Activated CD8-positive, alpha-beta memory T cell treated with anti-CD3 and anti-CD28 coated beads, Interleukin-2, amount 50 U/mL, for 48 hours (primary cell): ENCODE data around the gene GRID2.

Source experiments
- DNase-seq: peaks from one replicate; pipeline ENCODE4 v3.0.0-alpha.2; 2020

The GRID2 gene

DNA sequence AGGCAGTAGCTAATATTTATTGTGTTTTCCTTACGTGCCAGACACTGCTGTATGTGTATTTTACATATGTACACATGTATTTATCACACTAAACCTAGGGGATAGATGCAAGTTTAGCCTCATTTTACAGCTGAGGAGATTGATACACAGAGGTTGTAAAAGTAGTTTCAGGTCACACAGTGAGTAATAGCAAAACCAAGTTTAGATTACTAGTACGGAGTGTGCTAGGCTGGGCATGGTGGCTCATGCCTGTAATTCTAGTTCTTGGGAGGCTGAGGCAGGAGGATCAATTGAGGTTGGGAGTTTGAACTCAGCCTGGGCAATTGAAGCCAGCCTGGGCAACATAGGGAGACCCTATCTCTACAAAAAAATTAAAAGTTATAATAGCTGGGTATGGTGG is 823.7 kb downstream of the GRID2 start:
- no peak for DNase-seq

DNA sequence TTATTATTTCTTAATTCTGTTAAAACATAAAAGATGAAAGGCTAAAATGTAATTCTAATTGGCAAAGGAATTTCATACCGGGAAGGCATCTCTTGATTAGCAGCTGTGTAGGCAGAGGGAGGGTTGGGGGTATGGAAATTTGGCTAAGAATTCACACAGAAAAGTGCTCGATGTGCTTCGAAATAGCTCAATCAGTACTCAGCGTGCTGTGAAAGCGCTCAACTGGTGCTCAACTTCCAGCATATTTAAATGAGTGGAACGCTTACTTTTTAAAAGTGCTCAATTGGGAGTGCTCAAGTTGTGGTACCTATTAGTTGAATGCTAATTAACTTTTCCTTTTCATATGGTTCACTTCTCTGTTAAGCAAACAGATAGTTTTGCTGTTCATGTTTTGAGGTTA is 828.9 kb downstream of the GRID2 start:
- no peak for DNase-seq

DNA sequence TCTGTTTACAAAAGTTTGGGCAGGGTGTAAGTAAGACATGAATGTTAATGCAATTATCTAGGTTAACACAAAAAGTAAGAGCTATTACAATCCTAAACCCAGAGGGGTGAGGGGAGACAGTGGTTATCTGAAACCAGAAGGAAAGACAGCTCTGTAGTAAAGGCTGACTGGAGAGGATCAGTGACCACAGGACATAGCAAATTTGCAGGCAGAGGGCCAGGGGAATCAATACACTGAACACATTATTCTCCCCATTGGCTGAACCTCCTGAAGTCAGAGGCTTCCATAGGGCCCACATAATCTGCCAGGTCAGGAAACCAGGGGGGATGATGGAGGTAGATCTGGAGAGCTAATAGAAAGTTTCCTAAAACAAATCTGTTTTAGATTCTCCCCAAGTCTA is 835.4 kb downstream of the GRID2 start:
- DNase-seq: no peak

DNA sequence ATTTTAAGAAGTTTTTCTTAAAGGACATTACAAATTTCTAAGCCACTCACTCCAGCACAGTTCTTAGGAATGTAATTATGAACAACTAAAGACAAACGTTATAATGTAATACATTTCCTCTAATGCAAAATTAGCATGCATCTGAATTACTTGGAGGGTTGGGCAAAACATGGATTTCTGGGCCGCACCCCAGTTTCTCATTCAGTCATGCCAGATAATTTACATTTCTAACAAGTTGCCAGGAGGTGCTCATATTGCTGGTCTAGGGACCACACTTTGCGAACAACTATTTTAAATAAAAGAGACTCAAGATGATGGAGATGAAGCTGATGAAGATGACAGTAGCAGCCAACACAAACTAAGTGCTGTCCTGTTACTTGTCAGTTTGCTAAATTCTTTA is 840.1 kb downstream of the GRID2 start:
- no peak for DNase-seq

DNA sequence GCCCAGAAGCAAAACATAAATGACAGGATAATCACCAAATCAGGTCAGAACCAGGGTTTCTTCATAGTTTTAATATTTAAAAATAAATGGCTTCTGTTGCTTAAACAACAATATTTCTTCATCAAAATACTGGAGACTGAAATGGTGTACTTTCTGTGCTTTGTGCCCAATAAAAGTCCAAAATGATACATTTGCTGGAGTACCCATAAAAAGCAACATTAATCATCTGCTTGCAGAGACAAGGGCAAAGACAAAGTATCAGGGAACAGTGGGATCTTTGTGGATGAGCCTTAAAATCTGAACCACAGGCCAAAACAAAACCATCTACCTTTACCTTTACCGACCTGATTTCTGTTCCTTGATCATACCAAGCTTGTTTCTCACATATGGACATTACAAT is 840.9 kb downstream of the GRID2 start:
- no peak for DNase-seq

DNA sequence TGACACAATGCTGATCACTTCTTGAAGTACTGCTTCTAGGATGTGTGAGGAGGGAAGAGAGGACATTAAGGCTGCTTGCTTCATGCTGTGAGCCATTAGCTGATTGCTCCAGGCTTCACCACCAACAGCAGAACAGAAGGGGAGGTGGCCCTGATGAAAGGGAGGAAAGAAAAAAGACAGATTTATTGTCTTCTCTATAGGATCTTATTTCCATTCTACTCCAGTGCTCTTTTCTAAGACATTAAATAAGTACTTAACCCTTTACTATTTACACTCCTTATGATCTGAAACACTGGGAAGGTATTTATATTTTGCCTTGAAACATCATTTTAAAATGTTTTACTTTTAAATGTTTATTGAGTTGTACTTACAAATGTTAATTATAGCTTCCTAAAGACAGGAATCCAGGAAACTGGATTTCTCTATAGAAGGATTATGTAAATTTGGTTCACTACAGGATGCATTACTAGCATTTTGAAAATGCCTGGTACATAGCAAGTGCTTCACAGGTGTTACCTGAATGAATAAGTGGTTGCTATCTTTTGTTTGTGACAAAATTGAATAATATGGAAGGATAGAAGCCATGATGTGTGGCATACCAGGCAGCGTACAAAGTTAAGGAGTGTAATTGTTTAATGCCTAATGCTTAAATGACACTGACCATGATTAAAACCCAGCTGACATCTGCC is 843.9 kb downstream of the GRID2 start:
- no peak for DNase-seq

DNA sequence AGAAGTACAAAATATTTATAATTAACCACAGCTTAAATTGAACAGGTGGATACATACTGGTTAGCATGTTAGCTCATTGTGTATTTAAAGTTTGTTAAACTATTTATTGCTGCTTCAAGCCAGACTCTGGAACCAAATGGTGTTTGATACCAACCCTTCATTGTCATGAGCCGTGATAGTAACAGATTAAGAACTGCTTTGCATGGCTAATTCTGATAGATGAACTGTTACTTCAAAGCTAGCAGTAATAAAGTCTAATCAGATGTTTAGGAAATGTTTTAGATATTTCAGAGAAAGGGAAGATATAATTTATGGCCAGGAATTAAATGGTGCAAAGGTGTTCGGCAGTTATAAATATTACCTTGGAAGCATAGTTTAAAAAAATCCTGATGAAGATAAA is 848.7 kb downstream of the GRID2 start:
- no peak for DNase-seq

DNA sequence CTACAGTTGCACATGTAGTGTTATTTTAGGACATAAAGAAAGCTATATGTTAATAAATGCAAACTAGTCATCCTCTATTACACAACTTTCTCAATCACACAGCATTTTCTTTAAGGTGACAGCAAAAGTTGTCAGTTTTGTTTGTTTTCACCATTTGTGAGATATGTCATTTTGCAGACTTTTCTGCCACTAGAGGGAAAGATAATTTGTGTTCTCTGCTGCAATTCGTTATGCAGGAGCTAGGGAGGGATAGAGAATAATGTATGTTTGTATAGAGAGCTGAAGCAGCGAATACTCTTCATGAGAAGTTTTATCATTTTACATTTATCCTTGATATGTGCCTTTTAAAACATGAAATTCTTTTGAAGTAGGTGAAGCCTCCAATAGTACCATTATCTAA is 854.2 kb downstream of the GRID2 start:
- DNase-seq: no peak

DNA sequence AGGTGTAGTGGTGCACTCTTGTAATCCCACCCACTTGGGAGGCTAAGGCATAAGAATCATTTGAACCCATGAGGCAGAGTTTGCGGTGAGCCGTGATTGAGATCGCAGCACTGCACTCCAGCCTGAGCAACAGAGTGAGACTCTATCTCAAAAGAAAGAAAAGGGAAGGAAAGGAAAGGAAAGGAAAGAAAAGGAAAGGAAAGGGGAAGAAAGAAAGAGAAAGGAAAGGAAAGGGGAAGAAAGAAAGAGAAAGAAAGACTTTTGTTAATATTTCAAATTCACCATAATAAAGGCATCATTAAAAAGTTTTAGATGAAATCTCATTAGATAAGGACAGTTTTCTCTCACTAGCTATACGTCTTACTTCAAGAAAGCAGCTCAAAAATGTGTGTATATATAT is 864.3 kb downstream of the GRID2 start:
- no peak for DNase-seq

DNA sequence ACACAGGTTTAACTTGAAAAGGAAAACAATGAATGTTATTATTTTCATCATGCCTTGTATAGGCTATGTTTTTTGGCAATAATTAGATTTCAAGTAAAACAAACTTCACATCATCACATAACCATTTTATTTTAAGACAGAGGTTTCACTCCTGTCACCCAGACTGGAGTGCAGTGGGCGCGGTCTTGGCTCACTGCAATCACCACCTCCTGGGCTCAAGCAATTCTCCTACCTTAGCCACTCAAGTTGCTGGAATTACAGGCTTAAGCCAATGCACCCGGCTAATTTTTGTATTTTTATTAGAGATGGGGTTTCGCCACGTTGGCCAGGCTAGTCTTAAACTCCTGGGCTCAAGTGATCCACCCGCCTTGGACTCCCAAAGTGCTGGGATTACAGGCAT is 866.2 kb downstream of the GRID2 start:
- DNase-seq: no peak

DNA sequence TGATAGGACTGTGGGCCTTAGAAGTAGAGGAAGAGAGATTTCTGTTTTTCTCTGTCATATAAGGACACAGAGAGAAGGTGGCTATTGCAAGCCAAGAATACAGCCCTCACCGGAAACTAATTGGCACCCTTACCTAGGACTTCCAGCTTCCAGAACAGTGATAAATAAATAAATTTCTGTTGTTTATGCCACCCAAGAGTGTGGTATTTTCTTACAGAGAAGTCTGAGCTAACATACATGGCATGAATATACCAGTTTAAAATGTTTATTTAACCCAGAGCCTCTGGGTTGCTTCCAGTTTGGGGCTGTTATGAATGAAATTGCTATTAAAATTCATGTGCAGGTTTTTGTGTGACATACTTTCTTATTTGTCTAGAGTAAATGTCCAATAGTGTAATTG is 870.8 kb downstream of the GRID2 start:
- no peak for DNase-seq

DNA sequence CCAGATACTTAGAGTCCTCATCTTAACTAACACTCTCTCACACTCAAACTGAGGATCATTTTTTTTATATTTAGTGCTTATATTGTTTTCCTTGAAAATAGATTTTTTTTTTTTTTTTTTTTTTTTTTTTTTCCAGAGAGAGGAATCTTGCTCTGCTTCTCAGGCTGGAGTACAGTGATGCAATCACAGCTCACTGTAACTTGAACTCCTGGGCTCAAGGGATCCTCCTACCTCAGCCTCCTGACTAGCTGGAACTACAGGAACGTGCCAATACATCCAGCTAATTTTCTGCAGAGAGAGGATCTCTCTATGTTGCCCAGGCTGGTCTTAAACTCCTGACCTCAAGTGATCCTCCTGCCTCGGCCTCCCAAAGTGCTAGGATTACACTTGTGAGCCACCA is 874.5 kb downstream of the GRID2 start:
- no peak for DNase-seq

DNA sequence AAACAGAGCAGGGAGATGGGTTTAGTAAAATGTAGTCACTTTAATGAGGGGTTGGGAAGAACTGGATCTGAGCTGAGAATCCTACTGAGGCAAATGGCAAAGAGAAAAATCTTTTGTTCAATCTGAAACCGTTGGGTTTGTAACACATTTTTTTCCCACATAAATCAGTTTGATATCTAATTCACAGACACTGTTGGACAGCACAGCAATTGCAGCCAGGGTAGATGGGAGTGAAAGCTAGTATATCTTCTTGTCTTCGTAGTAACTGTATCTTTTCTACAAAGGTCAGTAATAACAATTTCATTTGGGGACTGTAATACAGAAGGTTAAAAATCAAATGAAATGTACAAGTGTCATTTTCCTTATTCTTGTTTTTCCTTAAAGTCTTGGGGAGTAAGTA is 875.3 kb downstream of the GRID2 start:
- no peak for DNase-seq

DNA sequence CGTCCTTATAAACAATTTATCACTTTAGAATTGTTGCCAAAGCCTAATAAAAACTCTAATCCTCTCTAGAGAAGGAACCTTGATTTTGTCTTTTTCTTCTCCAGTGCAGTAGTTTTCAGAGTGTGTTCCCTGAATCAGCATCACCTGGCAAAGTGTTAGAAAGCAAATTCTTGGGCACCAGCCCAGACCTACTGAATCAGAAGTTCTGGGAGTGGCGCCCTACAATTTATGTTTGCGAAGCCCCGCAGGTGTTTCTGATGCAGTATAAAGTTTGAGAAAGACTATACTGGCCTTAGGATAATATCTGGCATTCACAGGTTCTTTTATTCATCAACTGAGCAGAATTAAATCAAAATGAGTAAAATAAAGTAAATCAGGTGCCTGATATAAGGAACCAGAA is 879.0 kb downstream of the GRID2 start:
- no peak for DNase-seq

DNA sequence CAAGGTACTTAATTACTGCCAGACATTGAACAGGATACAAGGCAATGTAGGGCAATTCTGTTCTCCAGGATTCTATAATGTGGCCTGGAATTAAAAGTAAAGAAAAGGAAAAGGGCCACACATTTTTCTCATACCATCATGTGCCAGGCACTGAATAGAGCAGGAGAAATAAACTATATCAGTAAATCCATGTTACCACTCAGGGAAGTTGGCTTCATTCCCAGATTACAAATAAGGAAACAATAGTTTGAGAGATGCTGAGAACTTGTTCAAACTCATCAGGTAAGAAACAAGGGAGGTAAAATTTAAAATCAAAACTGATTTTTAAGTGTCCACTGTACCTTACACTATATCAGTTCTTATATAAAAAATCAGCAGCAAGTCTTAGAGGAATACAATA is 879.8 kb downstream of the GRID2 start:
- DNase-seq: no peak

DNA sequence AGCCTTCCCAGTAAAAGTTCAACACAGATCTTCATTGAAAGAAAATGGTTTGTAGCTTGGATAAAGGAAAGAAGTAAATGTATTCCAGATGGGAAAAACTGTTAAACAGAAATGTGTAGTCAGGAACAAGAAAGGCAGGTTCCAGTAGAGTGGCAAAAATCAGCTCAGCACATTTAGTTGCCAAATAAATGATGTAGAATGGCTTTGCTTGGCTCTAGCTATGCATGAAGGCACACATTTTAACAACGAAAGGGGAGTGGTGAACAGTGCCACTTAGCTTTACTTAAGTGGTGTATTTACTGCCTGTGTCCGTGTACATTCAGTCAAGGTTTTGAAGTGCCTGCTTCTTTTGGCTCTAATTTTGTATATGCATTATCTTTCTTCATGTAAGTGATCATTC is 880.3 kb downstream of the GRID2 start:
- no peak for DNase-seq

DNA sequence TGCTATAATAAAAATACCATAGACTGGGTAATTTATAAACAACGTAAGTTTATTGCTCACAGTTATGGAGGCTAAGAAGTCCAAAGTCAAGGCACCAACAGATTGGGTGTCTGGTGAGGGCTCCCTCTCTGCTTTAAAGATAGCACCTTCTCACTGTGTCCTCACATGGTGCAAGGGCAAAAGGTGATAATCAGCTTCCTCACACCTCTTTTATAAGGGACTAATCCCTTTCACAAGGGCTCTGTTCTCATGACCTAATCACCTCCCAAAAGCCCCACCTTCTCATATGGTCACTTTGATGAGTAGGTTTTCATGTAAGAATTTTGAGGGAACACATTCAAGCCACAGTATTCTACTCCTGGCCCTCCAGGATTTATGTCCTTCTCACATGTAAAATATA is 883.1 kb downstream of the GRID2 start:
- DNase-seq: no peak

DNA sequence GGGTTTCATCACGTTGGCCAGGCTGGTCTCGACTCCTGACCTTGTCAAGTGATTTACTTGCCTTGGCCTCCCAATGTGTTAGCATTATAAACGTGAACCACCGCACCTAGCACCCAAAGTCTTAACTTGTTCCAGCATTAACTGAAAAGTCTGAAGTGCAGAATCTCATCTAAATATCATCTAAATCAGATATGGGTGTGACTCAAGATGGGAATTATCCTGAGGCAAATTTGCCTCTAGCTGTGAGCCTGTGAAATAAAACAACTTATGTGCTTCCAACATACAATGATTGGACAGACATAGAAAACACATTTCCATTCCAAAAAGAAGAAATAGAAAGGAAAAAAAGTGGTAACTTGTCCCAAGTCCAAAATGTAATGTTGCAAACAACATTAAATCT is 883.7 kb downstream of the GRID2 start:
- DNase-seq: no peak

DNA sequence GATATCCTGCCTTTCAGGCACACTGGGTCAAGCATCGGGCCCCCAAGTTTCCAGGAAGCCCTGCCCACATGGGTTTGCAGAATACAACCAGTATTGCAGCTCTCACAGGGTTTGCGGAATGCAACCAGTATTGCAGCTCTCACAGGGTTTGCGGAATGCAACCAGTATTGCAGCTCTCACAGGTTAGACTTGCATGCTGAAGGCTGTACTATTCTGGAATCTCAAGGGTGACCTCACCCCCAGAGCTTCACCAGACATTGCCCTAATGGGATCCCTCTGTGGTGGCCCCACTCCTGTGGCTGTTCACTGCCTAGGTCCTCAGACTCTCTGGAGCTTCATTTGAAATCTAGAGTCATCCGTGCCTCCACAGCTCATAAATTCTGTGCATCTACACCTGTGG is 884.1 kb downstream of the GRID2 start:
- DNase-seq: no peak

DNA sequence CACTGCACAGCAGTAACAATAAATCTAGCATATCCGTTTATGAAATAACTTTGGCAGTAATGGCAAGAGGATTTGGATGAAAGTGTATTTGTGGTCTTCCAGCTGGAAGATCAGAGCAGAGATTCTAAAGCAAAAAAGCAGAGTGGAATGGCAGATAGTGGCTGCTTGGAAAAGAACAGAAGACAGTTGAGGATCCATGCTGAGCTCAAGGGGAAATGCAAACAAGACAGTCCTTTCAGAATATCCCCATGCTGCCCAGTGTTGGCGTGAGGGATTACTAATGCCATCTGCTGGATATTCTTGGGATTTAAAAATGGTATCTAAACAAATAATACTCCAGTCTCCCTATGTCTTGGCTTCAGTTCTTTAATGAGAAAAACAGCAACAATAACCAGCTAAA is 895.7 kb downstream of the GRID2 start:
- DNase-seq: no peak

DNA sequence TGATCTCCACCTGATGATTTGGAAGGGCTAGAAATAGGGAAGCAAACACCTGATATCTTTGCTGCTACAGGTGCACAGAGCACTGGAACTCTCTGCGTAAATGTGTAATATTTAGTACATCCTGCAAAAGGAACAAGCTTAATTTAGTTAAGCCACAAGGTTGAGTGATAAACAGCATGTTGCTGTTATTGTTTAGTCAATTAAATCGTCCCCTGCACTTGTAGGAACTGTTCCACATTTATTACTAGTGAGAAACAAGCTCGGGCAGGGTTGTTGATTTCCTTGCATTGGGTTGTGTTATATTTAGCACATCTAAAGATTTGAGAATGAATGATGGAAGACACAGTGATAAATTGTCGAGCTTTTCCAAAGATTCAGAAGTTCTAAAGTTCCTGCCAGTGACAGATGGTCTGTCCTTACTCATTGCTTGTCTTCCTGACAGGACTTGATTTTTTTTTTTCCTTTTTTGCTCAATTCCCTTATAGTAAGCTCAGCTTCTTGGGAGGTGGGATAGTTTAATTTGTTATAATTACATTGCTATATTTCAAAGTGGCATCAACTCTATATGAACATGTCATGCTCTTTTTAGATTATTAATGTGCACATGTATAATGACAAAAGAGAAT is 897.8 kb downstream of the GRID2 start:
- DNase-seq: no peak

DNA sequence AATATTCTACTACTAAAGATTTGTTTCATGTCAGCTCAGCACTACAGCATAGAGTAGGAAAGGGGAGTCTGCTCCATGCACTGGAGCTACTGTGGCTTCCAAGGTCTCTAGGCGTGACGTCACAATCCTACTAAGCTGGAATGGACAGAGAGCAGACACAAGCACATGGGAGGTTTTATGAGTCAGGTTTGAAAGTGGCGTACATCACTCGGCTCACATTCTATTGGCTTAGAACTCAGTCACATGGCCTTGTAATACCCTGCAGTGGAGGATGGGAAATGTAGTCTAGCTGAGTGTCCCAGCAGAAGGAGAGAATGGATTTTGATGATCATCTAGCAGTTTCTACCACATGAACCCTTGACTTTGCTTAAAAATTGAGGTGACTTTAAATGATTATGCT is 899.9 kb downstream of the GRID2 start:
- DNase-seq: no peak

DNA sequence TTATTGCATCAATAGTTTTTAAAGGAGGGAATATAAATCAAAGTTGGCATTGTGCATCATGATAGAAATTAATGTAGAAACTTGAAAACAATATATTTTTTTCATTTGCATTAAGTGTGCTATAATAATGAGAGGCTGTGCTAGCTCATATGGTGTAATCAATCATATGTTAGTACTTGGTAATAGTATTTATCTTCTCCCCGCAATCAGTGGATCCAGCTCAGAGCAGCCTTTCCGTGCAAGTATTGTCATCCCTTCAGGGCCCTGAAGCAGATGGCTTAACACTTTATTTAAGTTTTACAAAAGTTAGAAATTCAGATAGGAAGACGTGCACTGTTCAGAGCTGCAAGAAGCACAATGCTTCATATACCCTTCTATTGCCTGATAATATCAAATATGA is 908.5 kb downstream of the GRID2 start:
- DNase-seq: no peak

DNA sequence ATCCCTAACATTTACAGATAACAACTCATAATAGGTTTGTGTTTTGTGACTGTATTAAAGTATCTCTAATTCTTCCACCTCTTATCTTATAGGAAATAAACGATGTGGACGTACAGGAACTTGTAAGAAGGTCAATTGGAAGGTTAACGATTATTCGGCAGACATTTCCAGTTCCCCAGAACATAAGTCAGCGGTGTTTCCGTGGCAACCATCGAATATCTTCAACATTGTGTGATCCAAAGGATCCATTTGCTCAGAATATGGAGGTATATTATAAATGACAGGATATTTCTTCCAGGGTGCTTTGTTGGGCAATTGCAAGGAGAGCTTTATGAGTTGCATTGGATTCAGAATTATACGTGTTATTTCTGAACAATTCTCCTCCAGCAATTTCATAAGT is 912.9 kb downstream of the GRID2 start:
- no peak for DNase-seq

DNA sequence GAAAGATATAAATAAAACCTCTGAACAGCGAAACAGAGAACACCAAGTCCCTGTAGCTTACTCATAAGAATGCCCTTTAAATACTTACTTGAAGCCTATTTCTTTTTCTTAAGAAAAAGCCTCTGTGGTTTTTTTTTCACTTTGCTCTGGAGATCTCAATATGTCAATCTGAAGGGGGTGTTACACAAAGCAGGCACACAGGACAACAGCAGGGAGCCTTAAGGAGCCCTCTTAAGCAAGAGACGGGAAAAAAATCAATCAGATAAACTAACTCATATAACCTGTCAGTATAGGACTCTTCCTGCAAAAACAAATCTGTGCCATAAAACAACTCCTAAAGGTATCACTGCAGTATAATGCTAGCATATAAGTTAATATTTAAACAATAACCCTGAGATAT is 913.7 kb downstream of the GRID2 start:
- no peak for DNase-seq
